ENCODE results near the gene CLCN1.

CLCN1 gene

GRCh38 chr7:143334244-143334643 lies 18.3 kb downstream of the CLCN1 start:
- TF ChIP-seq GATA3 (IDR thresholded peaks at IDR 0.05; ENCODE audit: low read depth, low read length), result no peak
- TF ChIP-seq GATA2 (IDR thresholded peaks at IDR 0.05; ENCODE audit: low read depth, low read length), result no peak

DNA sequence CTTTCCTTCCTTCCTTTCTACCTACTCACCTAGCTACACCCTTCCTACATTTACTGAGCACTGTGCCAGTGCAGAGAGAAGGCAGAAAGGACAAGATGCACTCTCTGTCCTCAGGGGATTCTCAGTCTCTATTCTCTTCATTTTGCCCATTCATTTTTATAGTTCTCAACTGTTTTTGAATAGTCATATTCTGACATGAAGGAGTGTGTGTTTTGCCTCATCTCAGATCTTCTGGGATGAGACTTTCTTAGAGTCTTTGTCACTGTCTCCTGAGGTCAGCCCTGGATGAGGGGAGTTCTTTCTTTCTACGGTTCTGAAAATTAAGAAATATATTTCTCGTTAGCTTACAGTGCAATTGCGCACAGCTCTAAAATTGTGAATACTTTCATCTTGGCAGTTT lies 21.3 kb downstream of the CLCN1 start:
- TF ChIP-seq GATA3 (IDR thresholded peaks at IDR 0.05; ENCODE audit: low read depth, low read length) (no peak), GATA2 (IDR thresholded peaks at IDR 0.05; ENCODE audit: low read depth, low read length) (no peak)

- TF ChIP-seq GATA3 (IDR thresholded peaks at IDR 0.05; ENCODE audit: low read depth, low read length) (no peak), GATA2 (IDR thresholded peaks at IDR 0.05; ENCODE audit: low read depth, low read length) (no peak)
Observed at GRCh38 chr7:143341842-143342241, 25.9 kb downstream of the CLCN1 start.

DNA sequence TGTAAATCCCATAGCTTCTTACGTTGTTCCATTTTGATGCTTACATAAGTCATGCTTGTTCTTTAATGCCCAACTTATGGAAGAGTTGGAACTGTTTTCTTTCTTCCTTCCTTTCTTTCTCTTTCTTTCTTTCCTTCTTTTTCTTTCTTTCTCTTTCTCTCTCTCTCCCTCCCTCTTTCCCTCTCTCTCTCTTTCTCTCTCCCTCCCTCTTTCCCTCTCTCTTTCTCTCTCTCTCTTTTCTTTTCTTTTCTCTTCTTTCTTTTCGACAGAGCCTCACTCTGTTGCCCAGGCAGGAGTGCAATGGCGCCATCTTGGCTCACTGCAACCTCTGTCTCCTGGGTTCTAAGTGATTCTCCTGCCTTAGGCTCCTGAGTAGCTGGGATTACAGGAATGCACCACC lies 27.7 kb downstream of the CLCN1 start:
- TF ChIP-seq GATA3 (IDR thresholded peaks at IDR 0.05; ENCODE audit: low read depth, low read length) (no peak), GATA2 (IDR thresholded peaks at IDR 0.05; ENCODE audit: low read depth, low read length) (no peak)

DNA sequence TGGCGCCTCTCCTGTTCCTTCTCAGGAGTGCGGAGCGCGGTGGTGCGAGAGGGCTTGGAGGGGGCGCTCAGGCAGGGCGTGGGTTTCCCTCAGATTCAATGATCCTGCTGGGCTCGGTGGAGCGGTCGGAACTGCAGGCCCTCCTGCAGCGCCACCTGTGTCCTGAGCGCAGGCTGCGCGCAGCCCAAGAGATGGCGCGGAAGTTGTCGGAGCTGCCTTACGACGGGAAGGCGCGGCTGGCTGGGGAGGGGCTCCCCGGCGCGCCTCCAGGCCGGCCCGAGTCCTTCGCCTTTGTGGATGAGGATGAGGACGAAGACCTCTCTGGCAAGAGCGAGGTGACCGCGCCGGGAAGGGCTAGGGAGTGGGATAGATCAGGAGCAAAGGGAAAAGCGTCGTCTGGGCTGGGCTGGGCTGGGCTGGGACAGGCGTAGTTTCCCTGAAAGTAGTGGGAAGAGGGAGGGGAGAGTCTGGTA lies 29.6 kb downstream of the CLCN1 start:
- no peak for TF ChIP-seq GATA3 (IDR thresholded peaks at IDR 0.05; ENCODE audit: low read depth, low read length)
- TF ChIP-seq GATA2 (IDR thresholded peaks at IDR 0.05; ENCODE audit: low read depth, low read length), result no peak

- TF ChIP-seq GATA2 (IDR thresholded peaks at IDR 0.05; ENCODE audit: low read depth, low read length) (no peak), GATA3 (IDR thresholded peaks at IDR 0.05; ENCODE audit: low read depth, low read length) (no peak)
Observed at GRCh38 chr7:143346018-143346417, 30.1 kb downstream of the CLCN1 start.

DNA sequence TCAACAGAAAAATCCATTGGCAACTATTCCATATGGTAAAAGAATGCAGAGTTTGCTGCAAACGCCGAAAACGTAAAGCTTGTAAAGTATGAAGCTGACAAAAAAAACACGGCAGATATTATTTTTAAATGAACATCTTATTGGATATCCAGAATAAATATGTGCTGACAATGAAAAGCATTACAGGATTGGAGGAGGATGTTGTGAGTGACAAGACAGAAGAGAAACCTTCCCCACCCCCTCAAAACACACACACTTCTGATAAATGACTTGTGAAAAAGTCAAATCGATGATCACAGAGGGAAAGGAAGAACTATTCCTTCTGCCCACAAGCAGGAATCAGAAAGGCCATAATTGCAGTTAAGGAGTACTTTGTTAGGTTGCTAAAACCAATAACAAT lies 32.0 kb downstream of the CLCN1 start:
- TF ChIP-seq GATA2 (IDR thresholded peaks at IDR 0.05; ENCODE audit: low read depth, low read length) (no peak), GATA3 (IDR thresholded peaks at IDR 0.05; ENCODE audit: low read depth, low read length) (no peak)

DNA sequence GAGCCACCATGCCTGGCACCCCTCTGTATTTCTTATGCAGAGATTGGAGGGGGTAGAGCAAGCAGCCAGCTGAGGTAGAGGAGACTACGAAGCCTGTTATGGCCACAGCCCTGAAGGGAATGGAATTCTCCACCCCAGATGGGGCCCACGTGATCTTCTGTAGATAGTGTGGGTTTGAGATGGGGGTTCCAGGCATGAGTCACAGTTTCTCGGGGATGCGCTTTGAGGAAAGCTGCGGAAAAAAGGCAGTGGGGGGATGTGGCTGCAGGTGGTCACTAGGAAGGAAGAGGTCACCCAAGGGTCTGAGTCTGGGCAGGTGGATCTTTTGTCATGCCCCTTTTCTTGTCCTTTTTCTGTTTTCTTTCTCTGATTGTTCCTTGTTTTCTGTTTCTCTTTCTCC lies 35.1 kb downstream of the CLCN1 start:
- TF ChIP-seq GATA2 (IDR thresholded peaks at IDR 0.05; ENCODE audit: low read depth, low read length) (no peak), GATA3 (IDR thresholded peaks at IDR 0.05; ENCODE audit: low read depth, low read length) (no peak)

GRCh38 chr7:143351574-143351973 lies 35.7 kb downstream of the CLCN1 start:
- no peak for TF ChIP-seq GATA2 (IDR thresholded peaks at IDR 0.05; ENCODE audit: low read depth, low read length)
- no peak for TF ChIP-seq GATA3 (IDR thresholded peaks at IDR 0.05; ENCODE audit: low read depth, low read length)

GRCh38 chr7:143352531-143353002 lies 36.7 kb downstream of the CLCN1 start:
- TF ChIP-seq GATA2 (IDR thresholded peaks at IDR 0.05; ENCODE audit: low read depth, low read length), result no peak
- no peak for TF ChIP-seq GATA3 (IDR thresholded peaks at IDR 0.05; ENCODE audit: low read depth, low read length)

DNA sequence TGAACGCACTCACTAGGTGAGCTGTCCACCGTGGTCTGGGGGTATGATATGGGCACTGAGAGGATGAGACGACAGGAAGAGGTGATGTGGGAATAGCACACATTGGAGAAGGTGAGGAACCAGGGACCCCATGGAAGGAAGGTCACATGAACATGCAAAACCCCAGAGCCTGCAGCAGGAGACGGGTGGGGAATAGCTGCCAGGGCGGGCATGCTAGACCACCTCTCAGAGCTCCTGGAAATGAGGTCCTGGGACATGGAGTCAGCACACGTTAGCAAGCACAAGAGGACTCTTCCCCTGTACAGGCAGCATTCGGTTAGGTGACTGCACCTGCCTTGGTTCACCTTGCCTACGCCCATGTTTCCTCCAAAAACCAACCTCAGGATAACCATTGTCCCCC lies 38.5 kb downstream of the CLCN1 start:
- TF ChIP-seq GATA2 (IDR thresholded peaks at IDR 0.05; ENCODE audit: low read depth, low read length) (no peak), GATA3 (IDR thresholded peaks at IDR 0.05; ENCODE audit: low read depth, low read length) (no peak)

DNA sequence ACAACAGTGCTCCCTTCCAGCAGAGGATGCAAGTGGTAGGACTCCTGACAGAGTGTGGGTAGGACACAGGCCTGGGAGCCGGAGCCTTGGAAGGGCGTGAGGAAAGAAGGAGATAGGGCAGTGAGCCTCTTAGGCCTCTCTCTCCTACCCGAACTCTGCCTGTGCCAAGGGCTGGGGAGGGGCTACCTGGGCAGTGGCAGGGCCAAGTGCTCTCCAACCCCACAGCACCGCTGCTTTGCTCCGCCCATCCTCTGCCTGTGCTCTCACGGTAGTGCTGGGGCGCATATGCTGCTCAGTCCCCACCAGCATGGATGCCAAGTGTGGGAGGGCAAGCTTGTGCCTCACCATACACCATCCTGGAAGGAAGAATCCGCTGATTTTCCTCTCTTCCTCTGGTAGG lies 39.1 kb downstream of the CLCN1 start:
- TF ChIP-seq GATA2 (IDR thresholded peaks at IDR 0.05; ENCODE audit: low read depth, low read length), result no peak
- TF ChIP-seq GATA3 (IDR thresholded peaks at IDR 0.05; ENCODE audit: low read depth, low read length), result no peak

- TF ChIP-seq GATA3 (IDR thresholded peaks at IDR 0.05; ENCODE audit: low read depth, low read length) (no peak), GATA2 (IDR thresholded peaks at IDR 0.05; ENCODE audit: low read depth, low read length) (no peak)
Observed at GRCh38 chr7:143355450-143356385, 39.8 kb downstream of the CLCN1 start.

GRCh38 chr7:143356414-143357050 lies 40.6 kb downstream of the CLCN1 start:
- TF ChIP-seq GATA3 (IDR thresholded peaks at IDR 0.05; ENCODE audit: low read depth, low read length), result no peak
- no peak for TF ChIP-seq GATA2 (IDR thresholded peaks at IDR 0.05; ENCODE audit: low read depth, low read length)

DNA sequence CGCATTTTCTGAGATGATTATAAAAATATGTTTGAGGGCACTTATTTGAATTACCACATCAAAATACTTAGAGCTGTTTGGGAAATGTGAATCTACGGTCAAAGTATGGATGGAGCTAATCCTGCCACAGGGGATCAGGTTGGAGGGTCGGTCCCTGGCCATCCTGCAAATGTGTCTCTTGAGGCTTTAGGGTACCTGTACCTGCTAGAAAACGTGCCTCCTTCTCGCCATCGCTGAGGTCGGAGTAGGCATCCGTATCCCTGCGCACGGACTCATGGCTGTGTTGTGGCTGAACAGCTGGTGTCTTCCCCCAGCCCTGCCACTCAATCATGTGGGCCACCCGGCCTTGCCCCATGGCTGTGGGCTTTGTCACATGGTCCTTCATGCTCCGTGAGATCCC lies 42.7 kb downstream of the CLCN1 start:
- TF ChIP-seq GATA2 (IDR thresholded peaks at IDR 0.05; ENCODE audit: low read depth, low read length) (no peak), GATA3 (IDR thresholded peaks at IDR 0.05; ENCODE audit: low read depth, low read length) (no peak)
